GM06990 (cell line): ENCODE data around the gene SCN9A.

ENCODE experiments used
- DNase-seq: peaks from one replicate; pipeline ENCODE4 v3.0.0-alpha.2; 2011; ENCODE audit not compliant: insufficient read length; ENCODE audit errors: extremely low read depth
- H3K27me3 ChIP-seq: replicated peaks from 2 replicates; pipeline ENCODE4 v1.6.0; 2011; ENCODE audit warnings: low read length; ENCODE audit not compliant: control insufficient read depth, insufficient read depth
- H3K36me3 ChIP-seq: 2 replicates; pipeline ENCODE4 v1.5.1; 2011; ENCODE audit warnings: low read length; ENCODE audit not compliant: control insufficient read depth, insufficient read depth
- H3K4me3 ChIP-seq: replicated peaks from 2 replicates; pipeline ENCODE4 v1.5.1; 2011; ENCODE audit warnings: low read depth, mild to moderate bottlenecking, control low read depth, low read length
- TF ChIP-seq, protein P1 (sequence below): IDR thresholded peaks from 2 replicates; pipeline ENCODE4 v1.5.1; 2011; ENCODE audit warnings: low read length, control low read depth, mild to moderate bottlenecking, inconsistent platforms; ENCODE audit not compliant: insufficient read depth, poor library complexity, severe bottlenecking

The SCN9A gene

GRCh38 chr2:166350525-166350924 is 25.2 kb downstream of the SCN9A start:
- DNase-seq, result no peak
- TF ChIP-seq, protein P1, sequence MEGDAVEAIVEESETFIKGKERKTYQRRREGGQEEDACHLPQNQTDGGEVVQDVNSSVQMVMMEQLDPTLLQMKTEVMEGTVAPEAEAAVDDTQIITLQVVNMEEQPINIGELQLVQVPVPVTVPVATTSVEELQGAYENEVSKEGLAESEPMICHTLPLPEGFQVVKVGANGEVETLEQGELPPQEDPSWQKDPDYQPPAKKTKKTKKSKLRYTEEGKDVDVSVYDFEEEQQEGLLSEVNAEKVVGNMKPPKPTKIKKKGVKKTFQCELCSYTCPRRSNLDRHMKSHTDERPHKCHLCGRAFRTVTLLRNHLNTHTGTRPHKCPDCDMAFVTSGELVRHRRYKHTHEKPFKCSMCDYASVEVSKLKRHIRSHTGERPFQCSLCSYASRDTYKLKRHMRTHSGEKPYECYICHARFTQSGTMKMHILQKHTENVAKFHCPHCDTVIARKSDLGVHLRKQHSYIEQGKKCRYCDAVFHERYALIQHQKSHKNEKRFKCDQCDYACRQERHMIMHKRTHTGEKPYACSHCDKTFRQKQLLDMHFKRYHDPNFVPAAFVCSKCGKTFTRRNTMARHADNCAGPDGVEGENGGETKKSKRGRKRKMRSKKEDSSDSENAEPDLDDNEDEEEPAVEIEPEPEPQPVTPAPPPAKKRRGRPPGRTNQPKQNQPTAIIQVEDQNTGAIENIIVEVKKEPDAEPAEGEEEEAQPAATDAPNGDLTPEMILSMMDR, result no peak
- Histone ChIP-seq H3K36me3 (no peaks in the 10 kb centered on the region), H3K27me3 (no peaks in the 10 kb centered on the region), H3K4me3 (no peak overlapping the region)

DNA sequence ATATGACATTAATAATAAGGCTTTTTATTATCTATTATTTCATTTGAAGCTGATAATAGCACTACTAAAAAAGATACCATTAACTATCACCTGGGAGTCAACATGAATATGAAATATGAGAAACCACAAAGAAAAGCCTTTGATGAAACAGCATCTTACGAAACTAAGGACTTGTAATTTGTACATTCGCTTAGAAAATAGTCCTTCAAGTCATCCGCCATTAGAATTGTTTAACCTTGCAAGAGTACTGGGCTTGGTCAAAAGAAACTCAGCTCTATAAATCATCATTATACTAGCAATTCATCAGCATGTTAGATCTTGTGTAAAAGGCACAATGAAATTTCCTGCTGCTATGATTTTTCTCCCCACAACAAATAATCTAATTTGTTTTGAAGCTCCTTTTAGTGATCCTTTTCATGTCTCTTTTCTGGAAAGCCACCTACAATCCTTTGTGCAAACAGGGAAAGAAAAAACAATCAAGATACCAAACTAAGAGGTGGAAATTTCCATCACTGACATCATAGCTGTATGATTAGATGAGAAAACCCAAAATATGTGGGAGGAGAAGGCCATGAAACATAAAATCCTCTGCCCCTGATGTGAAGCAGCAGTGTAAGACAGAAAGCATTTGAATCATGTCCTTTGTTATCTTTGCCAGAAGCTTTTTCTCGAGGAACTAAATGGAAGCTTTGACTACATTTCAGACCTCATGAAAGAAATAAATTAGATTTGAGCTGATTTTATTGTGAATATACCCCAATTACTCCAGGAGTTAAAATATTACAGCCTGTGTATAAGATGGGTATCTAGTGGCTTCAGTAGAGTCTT is 31.2 kb downstream of the SCN9A start:
- TF ChIP-seq, protein P1, result no peak
- no peaks in the 10 kb centered on the region for H3K36me3 ChIP-seq
- no peak for DNase-seq
- H3K27me3 ChIP-seq, result no peaks in the 10 kb centered on the region
- H3K4me3 ChIP-seq, result no peak overlapping the region

DNA sequence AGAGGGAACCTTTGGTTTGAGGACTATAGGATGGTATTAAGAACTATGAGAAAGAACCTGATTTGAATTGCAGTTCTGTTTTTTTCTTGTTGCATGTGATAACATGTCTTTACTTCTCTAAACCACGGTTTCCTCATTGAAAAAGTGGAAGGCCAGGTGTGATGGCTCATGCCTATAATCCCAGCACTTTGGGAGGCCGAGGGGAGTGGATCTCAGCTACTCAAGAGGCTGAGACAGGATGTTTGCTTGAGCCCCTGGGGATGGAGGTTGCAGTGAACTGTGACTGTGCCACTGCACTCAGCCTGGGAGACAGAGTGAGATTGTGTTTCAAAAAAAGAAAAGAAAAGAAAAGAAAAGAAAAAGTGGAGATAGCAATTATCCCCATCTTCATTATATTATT is 32.3 kb downstream of the SCN9A start:
- no peak for DNase-seq
- Histone ChIP-seq H3K27me3 (no peaks in the 10 kb centered on the region), H3K36me3 (no peaks in the 10 kb centered on the region), H3K4me3 (no peak overlapping the region)
- TF ChIP-seq, protein P1, result no peak

DNA sequence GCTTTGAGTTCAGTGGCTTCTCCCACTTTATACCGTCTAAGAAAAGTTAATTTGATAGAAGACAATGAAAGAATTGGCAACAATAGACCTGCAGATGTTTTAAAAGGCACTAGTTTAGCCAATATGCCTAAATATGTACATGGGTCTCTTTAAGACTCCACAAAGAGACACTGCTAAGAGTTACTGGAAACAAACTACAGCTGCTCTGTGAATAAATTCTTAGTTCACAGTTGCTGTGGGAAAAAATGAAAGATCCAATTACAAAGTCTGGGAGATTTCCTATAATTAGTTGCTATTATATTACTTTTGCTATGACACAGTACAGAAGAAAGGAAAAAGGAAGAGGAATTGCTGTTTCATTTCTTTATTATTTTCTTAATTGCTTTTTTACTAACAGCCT is 34.3 kb downstream of the SCN9A start:
- no peak for DNase-seq
- no peak overlapping the region for H3K4me3 ChIP-seq
- H3K36me3 ChIP-seq, result no peaks in the 10 kb centered on the region
- H3K27me3 ChIP-seq, result no peaks in the 10 kb centered on the region
- TF ChIP-seq, protein P1, result no peak

- Histone ChIP-seq H3K4me3 (no peak overlapping the region), H3K27me3 (no peaks in the 10 kb centered on the region), H3K36me3 (no peaks in the 10 kb centered on the region)
- DNase-seq, result no peak
- TF ChIP-seq, protein P1, result no peak
Measured at GRCh38 chr2:166338831-166339339, 36.9 kb downstream of the SCN9A start.
